ENCODE data around the gene INPP5A. TPM values are rescaled to one million over a fixed set of nuclear protein-coding genes. Genes with fewer than 3 reads are reported as not detected.

Gene INPP5A
- total RNA-seq, 2 experiments from 2014 or later: 7.4 to 7.5 TPM

GRCh38 chr10:132806110-132806509 is 268.5 kb downstream of the INPP5A start:
- Mint-ChIP-seq H3K9me3 (no peaks in the 10 kb centered on the region), H3K36me3 (no peaks in the 10 kb centered on the region), H3K4me3 (no peak overlapping the region), H3K27me3 (no peaks in the 10 kb centered on the region), H3K4me1 (ENCODE audit: low read depth) (no peaks in the 10 kb centered on the region), H3K27ac (no peak overlapping the region)
- ChIA-PET CTCF (interaction anchor here (1.2 kb wide), 1 partner anchor 152 kb away, joined by 4 read pairs; no protein-coding TSS in a partner anchor), POLR2A (no interaction called here)
- no peak for DNase-seq
- intact Hi-C loops (cut with micrococcal nuclease): no loop called here

GRCh38 chr10:132806561-132807003 is 269.0 kb downstream of the INPP5A start:
- Mint-ChIP-seq H3K27me3 (no peaks in the 10 kb centered on the region), H3K27ac (no peak overlapping the region), H3K9me3 (no peaks in the 10 kb centered on the region), H3K4me3 (no peak overlapping the region), H3K36me3 (no peaks in the 10 kb centered on the region), H3K4me1 (ENCODE audit: low read depth) (no peaks in the 10 kb centered on the region)
- ChIA-PET CTCF (interaction anchor here (1.2 kb wide), 1 partner anchor 152 kb away, joined by 4 read pairs; no protein-coding TSS in a partner anchor), POLR2A (no interaction called here)
- intact Hi-C loops (cut with micrococcal nuclease): no loop called here
- no peak for DNase-seq

- no peaks in the 10 kb centered on the region for H3K27me3 Mint-ChIP-seq
- H3K4me1 Mint-ChIP-seq (ENCODE audit: low read depth): no peaks in the 10 kb centered on the region
- H3K9me3 Mint-ChIP-seq: no peaks in the 10 kb centered on the region
- ChIA-PET POLR2A (no interaction called here), CTCF (interaction anchor here (1.0 kb wide), 1 partner anchor 151 kb away, joined by 3 read pairs; no protein-coding TSS in a partner anchor)
- no peak for DNase-seq
- no peak overlapping the region for H3K4me3 Mint-ChIP-seq
- H3K27ac Mint-ChIP-seq: no peak overlapping the region
- no peaks in the 10 kb centered on the region for H3K36me3 Mint-ChIP-seq
- intact Hi-C loops (cut with micrococcal nuclease): no loop called here
Measured at GRCh38 chr10:132807621-132808049, 270.0 kb downstream of the INPP5A start.

GRCh38 chr10:132808383-132809231 is 271.0 kb downstream of the INPP5A start:
- H3K36me3 Mint-ChIP-seq: no peaks in the 10 kb centered on the region
- ChIA-PET POLR2A (no interaction called here), CTCF (interaction anchor here (1.0 kb wide), 1 partner anchor 152 kb away, joined by 3 read pairs; no protein-coding TSS in a partner anchor)
- no peak overlapping the region for H3K27ac Mint-ChIP-seq
- H3K4me1 Mint-ChIP-seq (ENCODE audit: low read depth): no peaks in the 10 kb centered on the region
- no peak for DNase-seq
- intact Hi-C loops (cut with micrococcal nuclease): no loop called here
- no peak overlapping the region for H3K4me3 Mint-ChIP-seq
- no peaks in the 10 kb centered on the region for H3K9me3 Mint-ChIP-seq
- no peaks in the 10 kb centered on the region for H3K27me3 Mint-ChIP-seq

- no peaks in the 10 kb centered on the region for H3K9me3 Mint-ChIP-seq
- POLR2A ChIA-PET: no interaction called here
- intact Hi-C loops (cut with micrococcal nuclease): no loop called here
- H3K36me3 Mint-ChIP-seq: no peaks in the 10 kb centered on the region
- H3K4me1 Mint-ChIP-seq (ENCODE audit: low read depth): no peaks in the 10 kb centered on the region
- no peak overlapping the region for H3K27ac Mint-ChIP-seq
- no peaks in the 10 kb centered on the region for H3K27me3 Mint-ChIP-seq
- no peak overlapping the region for H3K4me3 Mint-ChIP-seq
- DNase-seq: no peak
- CTCF ChIA-PET: no interaction called here
Measured at GRCh38 chr10:132809232-132810140, 271.9 kb downstream of the INPP5A start.

- no peaks in the 10 kb centered on the region for H3K9me3 Mint-ChIP-seq
- H3K4me3 Mint-ChIP-seq: no peak overlapping the region
- no peaks in the 10 kb centered on the region for H3K27me3 Mint-ChIP-seq
- intact Hi-C loops (cut with micrococcal nuclease): no loop called here
- ChIA-PET CTCF (no interaction called here), POLR2A (no interaction called here)
- H3K4me1 Mint-ChIP-seq (ENCODE audit: low read depth): no peaks in the 10 kb centered on the region
- DNase-seq: no peak
- H3K36me3 Mint-ChIP-seq: no peaks in the 10 kb centered on the region
- no peak overlapping the region for H3K27ac Mint-ChIP-seq
Measured at GRCh38 chr10:132810141-132810806, 272.7 kb downstream of the INPP5A start.

GRCh38 chr10:132810807-132811700 is 273.5 kb downstream of the INPP5A start:
- Mint-ChIP-seq H3K9me3 (no peaks in the 10 kb centered on the region), H3K4me3 (no peak overlapping the region), H3K27ac (no peak overlapping the region), H3K36me3 (no peaks in the 10 kb centered on the region), H3K27me3 (no peaks in the 10 kb centered on the region), H3K4me1 (ENCODE audit: low read depth) (no peaks in the 10 kb centered on the region)
- ChIA-PET CTCF (no interaction called here), POLR2A (no interaction called here)
- intact Hi-C loops (cut with micrococcal nuclease): no loop called here
- no peak for DNase-seq

GRCh38 chr10:132811891-132812481 is 274.4 kb downstream of the INPP5A start:
- no peaks in the 10 kb centered on the region for H3K4me1 Mint-ChIP-seq (ENCODE audit: low read depth)
- H3K9me3 Mint-ChIP-seq: no peaks in the 10 kb centered on the region
- no peaks in the 10 kb centered on the region for H3K36me3 Mint-ChIP-seq
- peaks cover 4% of the 10 kb centered on the region for H3K27me3 Mint-ChIP-seq
- ChIA-PET POLR2A (no interaction called here), CTCF (no interaction called here)
- DNase-seq: no peak
- no peak overlapping the region for H3K27ac Mint-ChIP-seq
- intact Hi-C loops (cut with micrococcal nuclease): no loop called here
- no peak overlapping the region for H3K4me3 Mint-ChIP-seq

GRCh38 chr10:132812520-132812919 is 274.9 kb downstream of the INPP5A start:
- Mint-ChIP-seq H3K27me3 (peaks cover 6% of the 10 kb centered on the region), H3K4me1 (ENCODE audit: low read depth) (no peaks in the 10 kb centered on the region), H3K27ac (no peak overlapping the region), H3K36me3 (no peaks in the 10 kb centered on the region), H3K4me3 (no peak overlapping the region), H3K9me3 (no peaks in the 10 kb centered on the region)
- POLR2A ChIA-PET: no interaction called here
- CTCF ChIA-PET: no interaction called here
- DNase-seq: no peak
- intact Hi-C loops (cut with micrococcal nuclease): no loop called here

GRCh38 chr10:132813001-132813401 is 275.4 kb downstream of the INPP5A start:
- CTCF ChIA-PET: no interaction called here
- POLR2A ChIA-PET: no interaction called here

More at GRCh38 chr10:132813001-132813401, 275.4 kb downstream of the INPP5A start:
- no peak for DNase-seq
- no peaks in the 10 kb centered on the region for H3K4me1 Mint-ChIP-seq (ENCODE audit: low read depth)
- intact Hi-C loops (cut with micrococcal nuclease): no loop called here
- H3K27me3 Mint-ChIP-seq: peaks cover 6% of the 10 kb centered on the region
- no peak overlapping the region for H3K4me3 Mint-ChIP-seq
- no peak overlapping the region for H3K27ac Mint-ChIP-seq
- no peaks in the 10 kb centered on the region for H3K9me3 Mint-ChIP-seq
- no peaks in the 10 kb centered on the region for H3K36me3 Mint-ChIP-seq
